GF-D8 (cell line): ENCODE measurements around the gene R3HDM2.
"Not testable (repeated sequence)": the region's sequence is repeated elsewhere in the genome, so short reads cannot be mapped to it uniquely, and the experiment has no call there.

Experiments used
- DNase-seq: peaks from one replicate; lab custom pipeline; 2025; lab: John Stamatoyannopoulos, UW

Gene R3HDM2

DNA sequence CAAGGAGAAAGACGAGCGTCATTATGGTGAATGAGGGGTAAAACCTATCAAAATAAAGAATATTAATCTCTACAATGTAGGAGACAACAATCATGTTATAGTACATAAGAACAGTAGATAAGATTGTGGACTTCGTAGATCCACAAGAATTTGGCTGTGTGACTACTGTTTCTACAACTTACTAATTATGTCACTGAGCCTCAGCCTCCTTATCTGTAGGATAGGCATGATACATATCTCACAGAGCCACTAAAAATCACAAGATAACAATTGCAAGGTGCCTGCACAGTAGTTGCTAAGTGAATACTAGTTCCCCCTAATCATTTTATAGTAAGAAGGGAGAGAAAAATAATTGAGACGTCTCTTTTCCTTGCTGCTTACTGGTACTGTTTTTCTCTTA lies 101.6 kb downstream of the R3HDM2 start:
- no peak for DNase-seq

DNA sequence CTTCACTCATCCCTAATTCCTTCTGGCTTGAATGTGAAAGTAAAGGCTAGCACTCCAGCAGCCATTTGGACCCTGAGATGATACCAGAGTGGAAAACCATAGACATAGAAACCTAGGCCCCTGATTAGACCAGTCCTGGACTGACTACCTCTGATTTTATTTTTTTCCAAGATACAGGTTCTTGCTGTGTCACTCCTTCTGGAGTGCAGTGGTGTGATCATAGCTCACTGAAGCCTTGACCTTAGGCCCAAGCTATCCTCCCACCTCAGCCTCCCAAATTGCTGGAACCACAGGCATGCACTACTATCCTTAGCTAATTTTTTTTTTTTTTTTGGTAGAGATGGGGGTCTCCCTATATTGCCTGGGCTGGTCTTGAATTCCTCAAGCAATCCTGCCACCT lies 105.4 kb downstream of the R3HDM2 start:
- DNase-seq = no peak

DNA sequence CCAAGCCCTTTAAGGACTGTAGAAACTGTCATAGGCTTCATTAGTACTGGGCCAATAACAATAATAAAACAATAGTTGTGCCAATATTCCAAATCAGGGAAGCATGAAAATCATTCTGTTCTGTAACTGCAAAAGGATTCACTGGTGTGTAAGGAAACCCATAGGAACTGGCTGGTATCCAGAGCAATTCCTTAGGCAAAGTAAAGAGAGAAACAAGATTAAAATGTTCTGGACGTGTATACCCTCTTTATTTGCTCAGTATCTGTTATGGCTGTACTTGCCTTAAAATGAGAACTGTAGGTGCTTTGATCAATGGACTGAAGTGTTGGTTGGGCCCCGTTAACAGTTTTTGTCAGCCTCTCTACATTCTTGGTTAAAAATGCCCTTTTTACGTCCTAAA lies 107.4 kb downstream of the R3HDM2 start:
- DNase-seq = no peak

DNA sequence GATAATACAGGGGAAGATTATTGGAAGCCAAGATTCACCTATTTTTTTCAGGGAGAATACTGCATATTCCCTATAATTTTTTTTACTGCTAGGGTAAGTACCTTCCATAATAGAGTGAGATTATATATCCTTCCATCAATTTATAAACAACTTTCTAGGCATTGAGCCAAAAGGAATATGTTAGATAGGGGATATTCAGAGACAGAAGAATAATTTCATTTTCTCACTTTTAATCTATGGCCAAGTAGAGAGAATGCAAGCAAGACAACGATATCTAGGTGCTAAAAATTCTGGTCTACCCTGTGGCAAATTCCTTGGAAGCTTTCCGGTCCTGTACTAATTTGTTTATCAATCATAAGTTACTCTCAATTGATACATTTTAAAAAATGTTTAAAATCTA lies 110.2 kb downstream of the R3HDM2 start:
- DNase-seq = no peak

DNA sequence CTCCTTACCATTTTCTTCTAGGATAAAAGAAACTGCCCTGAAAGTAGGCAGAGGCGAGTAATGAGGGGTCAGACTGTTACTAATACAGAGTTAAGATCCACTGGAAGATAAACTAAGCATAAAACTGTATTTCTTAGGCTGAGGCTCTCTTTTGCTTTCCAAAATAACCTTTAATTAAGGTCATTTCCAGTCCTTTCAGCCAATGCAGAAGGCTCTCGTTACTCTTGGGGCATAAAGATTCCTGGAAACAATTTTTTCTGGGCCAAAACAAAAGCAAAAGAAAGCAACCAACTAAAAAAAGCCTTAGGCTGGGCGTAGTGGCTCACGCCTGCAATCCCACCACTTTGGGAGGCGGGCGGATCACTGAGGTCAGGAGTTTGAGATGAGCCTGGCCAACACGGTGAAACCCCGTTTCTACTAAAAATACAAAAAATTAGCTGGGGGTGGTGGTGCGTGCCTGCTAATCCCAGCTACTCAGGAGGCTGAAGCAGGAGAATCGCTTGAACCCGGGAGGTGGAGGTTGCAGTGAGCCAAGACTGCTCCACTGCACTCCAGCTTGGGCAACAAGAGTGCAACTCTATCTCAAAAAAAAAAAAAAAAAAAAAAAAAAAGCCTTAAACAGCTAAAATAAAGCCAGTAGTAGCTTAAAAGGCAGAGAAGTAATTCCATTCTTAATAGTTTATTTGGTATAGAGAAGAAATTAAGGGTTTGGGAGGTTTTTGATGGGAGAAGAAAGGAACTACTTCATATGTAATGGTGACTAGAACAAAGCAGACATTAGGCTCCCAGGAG lies 111.0 kb downstream of the R3HDM2 start:
- DNase-seq = no peak

DNA sequence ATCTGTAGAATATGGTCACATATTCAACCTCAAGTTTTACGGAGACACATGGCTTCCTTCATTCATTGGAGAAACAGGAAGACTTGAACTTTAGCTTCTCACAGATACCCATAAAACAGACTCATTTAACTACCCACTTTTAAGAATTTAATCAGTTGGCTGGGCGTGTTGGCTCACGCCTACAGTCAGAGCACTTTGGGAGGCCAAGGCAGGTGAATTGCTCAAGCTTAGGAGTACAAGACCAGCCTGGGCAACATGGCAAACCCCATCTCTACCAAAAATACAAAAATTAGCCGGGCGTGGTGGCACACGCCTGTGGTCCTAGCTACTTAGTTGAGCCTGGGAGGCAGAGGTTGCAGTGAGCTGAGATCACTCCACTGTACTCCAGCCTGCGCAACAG lies 115.2 kb downstream of the R3HDM2 start:
- no peak for DNase-seq

DNA sequence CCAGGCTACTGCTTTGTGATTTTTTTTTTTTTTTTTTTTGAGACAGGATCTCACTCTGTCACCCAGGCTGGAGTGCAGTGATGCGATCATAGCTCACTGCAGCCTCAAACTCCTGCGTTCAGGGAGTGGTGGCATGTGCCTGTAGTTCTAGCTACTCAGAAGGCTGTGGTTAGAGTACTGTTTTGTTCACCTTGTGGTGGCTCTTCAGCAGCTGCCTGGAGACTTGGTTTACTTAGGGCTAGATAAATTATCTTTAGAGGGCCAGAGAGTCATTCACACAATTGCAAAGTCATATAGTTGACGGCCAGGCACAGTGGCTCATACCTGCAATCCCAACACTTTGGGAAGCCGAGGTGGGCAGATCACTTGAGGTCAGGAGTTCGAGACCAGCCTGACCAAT lies 118.6 kb downstream of the R3HDM2 start:
- DNase-seq = not testable (repeated sequence)

DNA sequence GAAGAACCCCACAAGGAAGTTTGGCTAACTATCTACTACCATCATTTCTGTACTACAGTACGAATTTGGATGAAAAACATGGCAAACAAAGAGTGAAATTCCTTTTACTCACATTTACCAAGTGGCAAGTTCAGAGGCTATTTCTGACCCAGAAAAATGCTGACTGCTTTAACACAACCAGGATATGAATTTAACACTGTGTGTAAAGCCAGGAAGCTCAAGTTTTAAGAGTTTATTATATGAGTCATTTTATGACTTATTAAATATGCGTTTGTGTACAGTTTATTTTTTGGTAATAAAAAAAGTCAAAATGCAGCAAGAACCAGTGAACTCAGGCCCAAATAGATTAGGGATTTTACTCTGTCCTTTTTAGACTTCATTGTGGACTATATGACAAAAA lies 121.4 kb downstream of the R3HDM2 start:
- DNase-seq = no peak

DNA sequence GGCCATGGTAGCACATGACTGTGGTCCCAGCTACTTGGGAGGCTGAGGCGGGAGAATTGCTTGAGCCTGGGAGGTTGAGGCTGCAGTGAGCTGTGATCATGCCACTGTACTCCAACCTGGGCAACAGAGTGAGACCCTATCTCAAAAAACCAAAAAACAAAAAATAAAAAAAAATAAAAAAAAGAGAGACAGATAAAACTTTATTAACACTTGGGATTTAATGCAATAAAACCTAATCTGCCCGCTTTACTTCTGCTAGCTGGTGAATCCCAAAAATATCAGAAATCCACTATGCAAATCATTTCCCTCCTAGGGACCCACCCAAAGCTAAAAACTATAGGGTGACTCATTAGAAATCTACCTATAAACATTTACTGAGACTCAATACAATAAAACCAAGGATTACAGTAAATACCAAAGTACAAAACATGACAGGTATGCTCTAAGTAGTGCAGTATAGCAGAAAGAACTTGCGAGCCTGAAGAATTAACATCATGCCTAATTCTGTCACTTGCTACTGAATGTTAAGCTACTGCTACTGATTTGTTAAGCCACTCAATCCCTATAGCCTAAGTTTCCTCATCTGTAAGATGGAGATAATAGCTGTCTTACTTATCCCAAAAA lies 129.8 kb downstream of the R3HDM2 start:
- DNase-seq = no peak

DNA sequence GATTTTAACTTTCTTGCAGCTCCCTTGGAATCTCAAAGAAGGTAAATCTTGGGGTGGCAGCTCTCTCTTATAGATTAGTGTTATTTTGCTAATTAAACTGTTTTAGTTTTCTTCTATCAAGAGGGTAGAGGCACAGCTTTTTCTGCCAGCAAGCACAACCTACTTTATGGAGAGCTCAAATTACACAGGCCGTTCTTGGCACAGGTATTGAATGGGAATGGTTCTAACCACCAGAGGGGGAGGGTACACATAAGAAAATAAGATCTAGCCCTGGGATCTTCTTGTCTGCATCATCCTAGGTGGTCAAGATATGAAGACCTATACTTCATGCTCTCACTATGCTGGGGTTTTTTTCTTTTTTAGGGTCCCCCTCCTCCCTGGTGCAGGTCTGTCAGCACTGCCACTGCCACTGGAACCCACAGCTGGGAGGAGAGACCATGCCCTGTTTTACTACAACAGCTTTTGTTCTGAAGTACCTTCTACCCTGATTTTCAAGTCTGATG lies 131.3 kb downstream of the R3HDM2 start:
- DNase-seq = no peak

DNA sequence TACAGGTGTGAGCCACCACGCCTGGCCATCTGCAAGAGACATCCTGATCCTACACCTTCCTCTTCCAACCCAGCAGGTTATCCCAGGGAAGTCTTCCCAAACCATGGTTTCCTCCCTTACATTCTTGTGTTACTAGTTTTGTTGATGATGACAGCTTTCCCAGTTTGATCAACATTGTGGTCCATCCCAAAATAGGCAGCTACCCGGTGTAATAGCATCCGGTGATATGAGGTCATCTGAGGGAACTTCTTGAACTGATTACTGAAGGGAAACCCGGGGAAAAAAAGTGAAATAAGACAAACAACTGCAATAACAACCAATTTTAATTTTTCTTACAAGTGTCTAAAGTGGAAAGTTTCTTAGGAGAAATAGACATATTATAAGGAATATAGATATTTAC lies 134.6 kb downstream of the R3HDM2 start:
- DNase-seq = no peak

DNA sequence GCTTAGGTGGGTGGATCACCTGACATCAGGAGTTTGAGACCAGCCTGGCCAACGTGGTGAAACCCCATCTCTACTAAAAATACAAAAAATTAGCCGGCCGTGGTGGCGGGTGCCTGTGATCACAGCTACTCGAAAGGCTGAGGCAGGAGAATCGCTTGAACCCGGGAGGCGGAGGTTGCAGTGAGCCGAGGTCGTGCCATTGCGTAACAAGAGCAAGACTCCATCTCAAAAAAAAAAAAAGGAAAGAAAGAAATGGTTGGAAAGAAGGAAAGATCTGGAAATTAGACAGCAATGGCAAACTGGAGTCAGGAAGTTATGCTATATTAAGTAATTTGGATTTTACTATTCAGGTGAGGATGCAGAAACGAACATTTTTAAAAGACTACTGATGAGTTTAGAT lies 148.8 kb downstream of the R3HDM2 start:
- DNase-seq = not testable (repeated sequence)

DNA sequence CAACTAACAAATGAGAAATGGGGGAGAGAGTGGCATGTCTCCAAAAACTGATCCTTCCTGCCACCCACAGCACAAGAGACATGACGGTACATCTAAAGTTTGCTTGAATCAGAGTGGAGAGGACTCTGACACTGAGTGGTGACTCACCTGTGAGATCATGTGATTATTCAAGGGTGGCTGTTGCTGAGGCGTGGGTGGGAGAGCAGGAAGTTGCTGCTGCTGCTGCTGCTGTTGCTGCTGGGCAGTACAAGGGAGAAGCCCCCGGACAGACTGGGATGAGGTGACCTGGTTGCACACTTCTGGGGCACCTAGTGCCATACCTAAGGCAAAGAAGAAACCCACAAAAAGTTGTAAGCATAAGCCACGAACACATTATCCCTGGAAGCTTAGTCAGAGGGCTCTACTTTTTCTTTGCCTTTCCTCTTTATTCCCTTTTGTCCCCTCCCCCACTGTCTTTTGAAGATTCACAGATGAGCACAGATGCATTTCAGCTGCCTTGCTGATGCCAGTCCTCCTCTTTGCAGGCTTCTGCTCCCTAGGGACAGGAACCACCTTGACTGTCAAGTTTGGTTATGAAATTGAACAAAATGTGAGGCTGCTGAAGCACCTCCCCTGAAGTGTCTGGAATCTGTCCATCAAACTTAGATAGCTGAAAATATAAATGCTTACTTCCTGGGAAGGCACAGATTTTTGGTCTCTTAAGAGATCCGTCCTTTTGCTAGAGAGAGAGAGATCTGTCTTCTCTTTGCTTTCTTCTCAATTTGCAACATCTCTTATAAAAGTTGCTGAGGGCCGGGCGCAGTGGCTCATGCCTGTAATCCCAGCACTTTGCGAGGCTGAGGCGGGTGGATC lies 150.4 kb downstream of the R3HDM2 start:
- DNase-seq = no peak

DNA sequence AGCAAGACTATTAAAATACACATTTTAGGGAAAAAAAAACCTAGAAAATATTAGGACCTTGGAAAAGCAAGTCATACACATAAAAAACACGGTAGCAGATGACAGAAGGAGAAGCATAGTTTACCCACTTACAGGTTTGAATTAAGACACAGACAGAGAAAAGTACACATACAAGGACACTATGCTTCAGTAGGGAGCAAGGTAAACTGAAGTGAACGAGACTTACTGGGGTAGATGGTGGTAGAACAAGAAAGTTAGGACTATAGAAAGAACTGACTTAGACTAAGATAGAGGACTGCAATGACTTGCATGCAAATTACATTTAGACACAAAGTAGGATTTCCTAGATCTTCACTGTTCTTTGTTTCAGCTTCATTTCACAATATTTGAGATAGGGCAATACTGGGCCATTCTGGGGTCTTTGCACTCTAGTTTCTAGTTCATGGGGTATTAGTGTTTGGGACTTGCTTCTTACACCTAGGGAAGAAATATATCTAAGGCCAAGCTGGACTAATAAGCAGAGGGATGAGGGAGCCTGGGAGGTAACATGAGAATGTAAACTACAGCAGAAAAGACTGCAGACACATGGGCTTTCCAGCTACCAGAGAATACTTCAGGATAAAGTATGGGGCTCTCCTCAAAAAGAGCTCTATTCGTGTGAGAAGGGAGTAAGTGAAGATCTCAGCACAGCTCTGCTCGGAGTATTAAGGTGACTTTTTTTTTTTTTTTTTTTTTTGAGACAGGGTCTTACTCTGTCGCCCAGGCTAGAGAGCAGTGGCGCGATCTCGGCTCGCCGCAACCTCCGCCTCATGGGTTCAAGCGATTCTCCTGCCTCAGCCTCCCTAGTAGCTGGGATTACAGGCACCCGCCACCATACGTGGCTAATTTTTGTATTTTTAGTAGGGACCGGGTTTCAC lies 152.1 kb downstream of the R3HDM2 start:
- DNase-seq = no peak

DNA sequence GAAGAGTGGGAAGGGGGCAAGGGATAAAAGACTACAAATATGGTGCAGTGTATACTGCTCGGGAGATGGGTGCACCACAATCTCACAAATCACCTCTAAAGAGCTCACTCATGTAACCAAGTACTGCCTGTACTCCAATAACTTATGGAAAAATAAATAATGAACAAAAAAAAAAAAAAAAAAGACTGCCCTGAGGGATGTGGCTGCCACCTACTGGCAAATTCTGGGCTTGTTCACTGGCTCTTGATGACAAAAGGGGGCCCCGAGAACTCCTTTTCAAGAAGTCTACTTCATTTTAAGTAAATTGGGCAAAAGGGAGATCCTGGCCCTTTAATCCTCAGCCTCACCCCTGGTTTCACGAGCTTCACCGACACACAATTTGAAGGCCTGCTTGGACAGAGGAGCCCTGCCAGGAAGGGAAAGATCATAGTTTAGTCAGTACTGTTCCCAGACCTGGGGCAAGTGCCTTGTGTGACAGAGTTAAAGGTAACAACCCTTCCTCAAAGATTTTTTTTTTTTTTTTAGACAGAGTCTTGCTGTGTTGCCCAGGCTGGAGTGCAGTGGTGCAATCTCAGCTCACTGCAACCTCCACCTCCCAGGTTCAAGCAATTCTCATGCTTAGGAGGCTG lies 153.8 kb downstream of the R3HDM2 start:
- no peak for DNase-seq

DNA sequence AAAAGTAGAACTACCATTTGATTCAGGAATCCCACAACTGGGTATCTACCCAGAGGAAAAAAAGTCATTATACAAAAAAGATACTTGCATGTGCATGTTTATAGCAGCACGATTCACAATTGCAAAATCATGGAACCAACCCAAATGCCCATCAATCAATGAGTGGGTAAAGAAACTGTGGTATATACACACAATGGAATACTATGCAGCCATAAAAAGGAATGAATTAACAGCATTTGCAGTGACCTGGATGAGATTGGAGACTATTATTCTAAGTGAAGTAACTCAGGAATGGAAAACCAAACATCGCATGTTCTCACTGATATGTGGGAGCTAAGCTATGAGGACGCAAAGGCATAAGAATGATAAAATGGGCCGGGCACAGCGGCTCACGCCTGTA lies 154.6 kb downstream of the R3HDM2 start:
- DNase-seq = not testable (repeated sequence)

DNA sequence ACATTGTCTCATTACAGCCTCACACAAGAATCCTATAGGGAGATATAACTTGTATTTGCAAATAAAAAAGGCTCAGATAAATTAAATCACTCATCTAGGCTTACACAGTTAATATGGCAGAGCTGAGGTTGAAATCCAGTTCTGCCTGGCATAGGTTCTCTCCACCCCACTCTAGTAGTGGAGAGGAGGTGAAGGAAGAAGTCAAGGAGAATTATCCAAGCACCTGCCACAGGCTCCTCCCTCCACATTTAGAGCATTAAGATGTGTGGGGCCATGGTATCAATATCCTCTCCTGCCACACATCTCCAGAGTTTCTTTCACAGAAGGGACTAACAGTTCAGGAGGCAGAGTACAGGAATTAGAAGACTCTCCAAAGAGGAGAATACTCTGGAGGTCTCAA lies 157.3 kb downstream of the R3HDM2 start:
- no peak for DNase-seq

DNA sequence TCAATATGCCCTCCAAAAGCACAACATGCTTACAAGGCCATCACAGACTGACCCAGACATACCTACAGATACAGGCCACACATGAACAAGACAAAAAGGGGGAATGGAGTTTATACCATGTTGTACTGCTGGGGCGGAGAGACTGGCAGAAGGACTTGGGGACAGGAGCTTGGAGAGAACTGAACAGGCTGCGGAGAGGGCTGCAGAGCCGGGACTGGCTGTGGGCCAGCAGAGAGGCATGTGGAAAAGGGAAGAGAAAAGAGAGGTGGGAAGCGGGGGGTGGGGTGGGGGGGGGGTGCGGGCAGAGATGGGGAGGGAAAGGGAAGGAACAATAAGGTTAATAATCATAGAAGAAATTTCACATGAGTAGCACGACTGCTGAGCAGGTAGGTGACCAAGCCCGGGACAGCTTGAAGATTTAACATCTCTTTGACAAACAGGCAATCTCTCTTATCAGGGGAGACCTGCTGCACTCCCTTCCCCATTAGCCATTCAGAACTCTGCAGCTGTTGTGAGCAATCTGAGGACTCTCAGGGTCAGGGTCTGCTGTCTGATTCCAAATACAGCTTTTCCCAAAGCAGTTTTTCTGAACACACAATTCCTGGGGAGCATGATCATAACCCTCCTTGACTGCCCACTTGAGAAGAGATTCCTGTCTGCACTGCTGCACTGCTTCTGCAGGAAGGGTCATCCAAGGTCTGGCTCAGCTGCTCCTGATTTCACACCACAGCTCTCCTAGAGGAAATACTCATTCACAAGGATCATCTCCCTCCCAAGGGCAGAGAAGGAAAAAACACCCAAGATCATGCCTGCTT lies 158.3 kb downstream of the R3HDM2 start:
- no peak for DNase-seq

DNA sequence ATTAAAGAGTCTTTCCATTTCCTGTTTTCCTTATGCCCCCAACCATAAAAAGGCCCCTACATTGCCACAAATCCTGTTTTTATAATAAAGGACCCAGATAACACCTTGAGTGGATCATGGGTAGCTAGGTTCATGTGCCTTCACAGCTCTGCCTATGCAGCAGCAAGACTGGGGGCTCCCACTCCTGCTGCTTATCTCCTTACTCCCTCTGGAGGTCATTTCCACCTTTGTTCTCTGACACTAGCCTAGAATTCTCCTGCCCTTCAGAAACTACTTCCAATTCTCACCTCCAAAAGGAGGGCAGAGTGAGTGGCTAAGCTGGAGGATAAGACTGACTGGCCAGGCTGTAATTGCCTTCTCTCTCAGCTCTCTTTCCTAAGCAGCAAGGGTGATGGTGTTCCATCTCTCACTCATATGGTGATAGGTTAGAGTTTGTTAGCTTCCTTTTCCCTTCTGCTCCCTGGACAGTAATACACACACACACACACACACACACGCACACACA lies 159.8 kb downstream of the R3HDM2 start:
- DNase-seq = no peak

DNA sequence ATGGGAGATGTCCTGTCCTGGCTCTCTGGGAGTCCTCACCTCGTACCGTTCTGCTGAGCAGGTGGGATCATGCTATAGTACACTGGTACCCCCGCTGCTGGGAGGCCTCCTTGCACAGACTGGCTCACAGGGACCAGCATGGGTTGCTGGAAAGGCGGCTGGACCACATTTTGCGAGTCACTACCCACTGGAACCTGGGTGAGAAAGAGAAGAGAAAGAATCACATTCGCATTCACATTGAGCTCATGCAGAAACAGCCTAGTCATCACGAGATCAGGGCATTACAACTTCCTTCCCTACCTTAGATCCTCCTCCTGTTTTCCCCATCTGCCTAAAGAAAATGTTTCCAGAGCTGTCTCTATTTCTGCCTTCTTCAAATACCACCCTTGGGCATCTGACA lies 162.6 kb downstream of the R3HDM2 start:
- DNase-seq = no peak
